Gastroesophageal sphincter (tissue), 3 donors: ENCODE results near the gene AUTS2.

Experiments
- EP300 ChIP-seq: sonication (generic); formaldehyde crosslinking; IDR thresholded peaks from one replicate; pipeline ENCODE4 v1.6.1; 2017; ENCODE audit warnings: antibody characterized with exemption, mild to moderate bottlenecking
- POLR2A ChIP-seq, 2 donors: fragments of 450-650 bp; IDR thresholded peaks; one replicate each; pipeline ENCODE4 v1.6.1; 2017; ENCODE audit warnings: antibody characterized with exemption in 2 of 2, mild to moderate bottlenecking in 2 of 2, moderate library complexity in 1 of 2
- POLR2AphosphoS5 ChIP-seq: sonication (generic); formaldehyde crosslinking; IDR thresholded peaks from one replicate; pipeline ENCODE4 v1.6.1; 2017; ENCODE audit warnings: antibody characterized with exemption
- TF ChIP-seq, protein P1 (sequence below), 4 experiments: fragments of 200-600 bp in 2 of 4; fragments of 450-650 bp in 2 of 4; sonication (generic) in 1 of 4; IDR thresholded peaks; one replicate each; pipeline ENCODE4 v1.5.1; 2017 to 2019; ENCODE audit warnings: antibody characterized with exemption in 4 of 4, mild to moderate bottlenecking in 2 of 4, moderate library complexity in 2 of 4

DNA sequence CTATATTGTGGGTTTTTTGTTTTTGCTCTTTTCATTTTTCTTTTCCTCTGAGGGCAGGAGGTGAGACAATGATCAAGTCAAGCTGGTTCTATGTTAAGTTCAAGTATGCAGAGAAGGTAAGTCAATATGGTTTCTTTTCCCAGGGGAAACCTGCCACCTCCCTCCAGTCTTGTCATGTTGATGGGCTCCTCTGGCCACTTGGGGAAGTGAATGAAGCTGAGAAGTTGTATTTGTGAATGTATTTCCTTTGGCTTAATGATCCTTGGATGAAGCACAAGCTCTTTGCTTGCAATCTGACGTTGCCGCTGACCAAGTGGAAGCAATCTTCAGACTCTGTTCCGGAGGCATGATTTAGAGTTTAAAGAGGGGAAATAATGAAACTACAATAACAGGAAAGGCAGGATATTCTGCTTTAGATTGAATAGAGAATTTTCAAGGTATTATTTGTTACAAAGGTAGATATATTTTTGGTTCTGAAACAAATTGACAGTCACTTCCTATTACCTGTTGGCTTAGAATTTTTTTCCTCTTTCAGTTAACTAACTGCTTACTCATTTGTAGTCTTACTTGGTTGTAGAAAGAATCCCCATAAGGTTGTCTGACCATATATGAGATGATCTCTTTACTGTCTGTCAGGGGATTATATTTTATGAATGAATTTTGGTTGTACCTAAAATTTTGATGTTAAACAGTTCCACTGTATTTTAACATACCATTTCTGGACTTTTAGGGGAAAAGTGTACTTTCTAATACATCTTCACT lies 369.6 kb downstream of the AUTS2 start:
- TF ChIP-seq, protein P1, sequence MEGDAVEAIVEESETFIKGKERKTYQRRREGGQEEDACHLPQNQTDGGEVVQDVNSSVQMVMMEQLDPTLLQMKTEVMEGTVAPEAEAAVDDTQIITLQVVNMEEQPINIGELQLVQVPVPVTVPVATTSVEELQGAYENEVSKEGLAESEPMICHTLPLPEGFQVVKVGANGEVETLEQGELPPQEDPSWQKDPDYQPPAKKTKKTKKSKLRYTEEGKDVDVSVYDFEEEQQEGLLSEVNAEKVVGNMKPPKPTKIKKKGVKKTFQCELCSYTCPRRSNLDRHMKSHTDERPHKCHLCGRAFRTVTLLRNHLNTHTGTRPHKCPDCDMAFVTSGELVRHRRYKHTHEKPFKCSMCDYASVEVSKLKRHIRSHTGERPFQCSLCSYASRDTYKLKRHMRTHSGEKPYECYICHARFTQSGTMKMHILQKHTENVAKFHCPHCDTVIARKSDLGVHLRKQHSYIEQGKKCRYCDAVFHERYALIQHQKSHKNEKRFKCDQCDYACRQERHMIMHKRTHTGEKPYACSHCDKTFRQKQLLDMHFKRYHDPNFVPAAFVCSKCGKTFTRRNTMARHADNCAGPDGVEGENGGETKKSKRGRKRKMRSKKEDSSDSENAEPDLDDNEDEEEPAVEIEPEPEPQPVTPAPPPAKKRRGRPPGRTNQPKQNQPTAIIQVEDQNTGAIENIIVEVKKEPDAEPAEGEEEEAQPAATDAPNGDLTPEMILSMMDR (IDR thresholded peaks at IDR 0.05), result no peak
- TF ChIP-seq POLR2A (IDR thresholded peaks at IDR 0.05), result no peak
- no peak for TF ChIP-seq POLR2AphosphoS5
- no peak for TF ChIP-seq EP300
